IgD-negative memory B cell (primary cell): Measurements from ENCODE around the gene TRIM72. TPM values are rescaled to one million over a fixed set of nuclear protein-coding genes. Genes with fewer than 3 reads are reported as not detected.
"Not testable (repeated sequence)": the region's sequence is repeated elsewhere in the genome, so short reads cannot be mapped to it uniquely, and the experiment has no call there.

Experiments used
- H3K27ac Mint-ChIP-seq, 3 donors: one replicate each; pipeline ENCODE4 v1.8.0; 2020 to 2022; ENCODE audit warnings: mild to moderate bottlenecking in 3 of 3, mixed read lengths in 3 of 3, moderate library complexity in 1 of 3
- H3K27me3 Mint-ChIP-seq: one replicate; pipeline ENCODE4 v1.8.0; 2021; ENCODE audit warnings: mixed read lengths
- H3K36me3 Mint-ChIP-seq: one replicate; pipeline ENCODE4 v1.8.0; 2020; ENCODE audit warnings: mild to moderate bottlenecking, mixed read lengths
- H3K4me1 Mint-ChIP-seq, 3 donors: one replicate each; pipeline ENCODE4 v1.8.0; 2020 to 2022; ENCODE audit warnings: mixed read lengths in 3 of 3, mild to moderate bottlenecking in 1 of 3
- H3K4me3 Mint-ChIP-seq, 4 donors: one replicate each; pipeline ENCODE4 v1.8.0; 2020 to 2022; ENCODE audit warnings: mild to moderate bottlenecking in 4 of 4, mixed read lengths in 4 of 4, moderate library complexity in 3 of 4
- H3K9me3 Mint-ChIP-seq, 3 donors: one replicate each; pipeline ENCODE4 v1.8.0; 2020 to 2021; ENCODE audit warnings: mixed read lengths in 3 of 3, mild to moderate bottlenecking in 1 of 3
- polyA plus RNA-seq: library from polyadenylated mRNA; unstranded; fragments of 300-500 nt; fragmentation: Illumina TruSeq; gene quantifications from one replicate; pipeline ENCODE4 v1.2.3, GENCODE V29; 2021

TRIM72 gene
- polyA plus RNA-seq, 1 donor from 2014 or later: not detected

DNA sequence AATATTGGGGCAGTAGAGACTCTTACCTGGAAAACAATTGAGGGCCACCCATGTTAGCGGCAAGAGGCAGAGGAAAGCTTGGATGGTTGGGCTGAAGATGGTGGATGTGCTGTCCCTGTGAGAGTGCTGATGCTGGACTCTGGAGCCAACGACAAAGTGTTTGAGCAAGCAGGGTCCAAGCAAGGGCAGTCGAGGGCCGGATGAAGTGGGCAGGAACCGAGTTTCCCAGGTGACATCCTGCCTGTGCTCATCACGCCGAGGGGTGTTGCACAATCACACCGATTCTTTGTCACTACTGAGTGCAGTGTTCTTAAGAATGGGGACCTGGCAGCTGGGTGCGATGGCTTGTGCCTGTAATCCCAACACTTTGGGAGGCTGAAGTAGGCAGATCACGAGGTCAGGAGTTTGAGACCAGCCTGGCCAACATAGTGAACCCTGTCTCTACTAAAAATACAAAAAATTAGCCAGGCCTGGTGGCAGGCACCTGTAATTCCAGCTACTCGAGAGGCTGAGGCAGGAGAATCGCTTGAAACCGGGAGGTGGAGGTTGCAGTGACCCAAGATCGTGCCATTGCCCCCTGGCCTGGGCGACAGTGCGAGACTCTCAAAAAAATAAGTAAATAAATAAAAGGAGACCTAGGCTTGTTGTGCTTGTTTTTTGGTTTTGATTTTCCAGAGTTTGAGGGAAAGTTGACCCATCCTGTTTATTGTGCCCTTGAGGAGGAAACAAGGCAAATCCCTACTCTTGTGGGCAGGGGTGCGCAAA lies 17.4 kb upstream of the TRIM72 start:
- Mint-ChIP-seq H3K36me3 (peaks cover 1% of the 10 kb centered on the region), H3K27me3 (no peaks in the 10 kb centered on the region), H3K9me3 (no peaks in the 10 kb centered on the region), H3K27ac (peak overlapping the region in 2 of 3 donors; percentile 46 to 86), H3K4me1 (peaks cover 30 to 43% (median 38%) of the 10 kb centered on the region in 3 donors), H3K4me3 (peak overlapping the region in 1 of 4 donors; percentile 14)

DNA sequence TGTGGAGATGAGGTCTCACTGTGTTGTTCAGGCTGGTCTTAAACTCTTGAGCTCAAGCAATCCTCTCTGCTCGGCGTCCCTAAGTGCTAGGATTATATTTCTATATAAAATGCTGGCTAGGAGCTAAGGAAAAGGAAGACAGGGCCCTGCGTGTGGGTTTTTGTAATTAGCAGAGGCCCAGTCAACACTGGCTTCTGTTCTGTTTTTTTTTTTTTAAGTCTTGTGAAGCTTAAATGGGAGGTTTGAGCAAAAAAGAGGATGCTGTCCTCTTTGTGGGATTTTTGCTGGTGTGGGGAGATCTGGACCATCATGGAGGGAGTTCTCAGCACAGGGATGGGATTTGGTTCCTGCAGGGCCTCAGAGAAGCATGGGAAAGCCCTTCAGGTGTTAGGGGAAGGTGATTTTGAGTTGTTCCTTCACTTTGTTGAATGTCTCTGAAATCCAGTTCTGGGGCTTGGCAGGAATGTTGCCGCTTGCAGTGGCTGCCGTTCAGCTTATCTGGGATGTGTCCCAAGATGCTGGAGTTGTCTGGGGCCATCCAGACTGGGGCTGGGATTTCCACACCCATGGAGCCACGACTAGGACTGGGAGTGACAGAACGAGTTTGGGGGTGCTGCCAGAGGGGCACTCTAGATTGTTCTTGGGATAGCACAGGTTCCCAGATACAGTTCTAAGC lies 15.6 kb upstream of the TRIM72 start:
- no peaks in the 10 kb centered on the region for H3K9me3 Mint-ChIP-seq
- H3K36me3 Mint-ChIP-seq: peaks cover 1% of the 10 kb centered on the region
- H3K27ac Mint-ChIP-seq: peak overlapping the region; percentile 51 to 89 (median 69)
- no peaks in the 10 kb centered on the region for H3K27me3 Mint-ChIP-seq
- H3K4me3 Mint-ChIP-seq: peak overlapping the region in 2 of 4 donors; percentile 12 to 97
- peaks cover 29 to 41% (median 33%) of the 10 kb centered on the region in 3 donors for H3K4me1 Mint-ChIP-seq

DNA sequence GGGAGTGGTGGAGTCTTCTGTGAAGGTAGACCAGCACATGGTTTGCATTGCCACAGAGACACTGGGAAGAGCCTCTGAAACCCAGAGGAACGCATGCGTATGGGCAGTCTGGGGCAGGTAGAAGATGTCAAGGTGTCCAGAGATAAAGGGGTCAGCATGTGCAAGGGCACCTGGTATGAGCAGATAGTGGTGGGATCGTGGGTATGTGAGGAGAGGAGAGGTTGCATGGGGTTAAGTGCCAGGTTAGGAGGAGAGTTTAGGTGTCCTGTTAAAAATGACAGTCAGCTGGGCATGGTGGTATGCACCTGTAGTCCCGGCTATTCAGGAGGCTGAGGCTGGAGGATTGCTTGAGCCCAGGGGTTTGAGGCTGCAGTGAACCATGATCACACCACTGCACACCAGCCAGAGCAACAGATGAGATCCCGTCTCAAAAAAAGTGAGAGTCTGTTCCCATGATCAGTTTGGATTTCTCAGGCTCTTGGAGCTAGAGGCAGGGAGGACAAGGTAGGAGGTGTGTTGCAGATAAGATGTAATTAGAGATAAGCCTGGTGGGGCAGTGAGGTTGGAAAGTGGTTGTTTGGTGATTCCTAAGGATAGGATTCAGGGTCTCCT lies 14.4 kb upstream of the TRIM72 start:
- peaks cover 35 to 46% (median 39%) of the 10 kb centered on the region in 3 donors for H3K4me1 Mint-ChIP-seq
- no peaks in the 10 kb centered on the region for H3K27me3 Mint-ChIP-seq
- H3K4me3 Mint-ChIP-seq: peak overlapping the region; percentile 3 to 97 (median 74)
- H3K36me3 Mint-ChIP-seq: no peaks in the 10 kb centered on the region
- H3K27ac Mint-ChIP-seq: peak overlapping the region in 2 of 3 donors; percentile 88 to 89
- H3K9me3 Mint-ChIP-seq: no peaks in the 10 kb centered on the region

DNA sequence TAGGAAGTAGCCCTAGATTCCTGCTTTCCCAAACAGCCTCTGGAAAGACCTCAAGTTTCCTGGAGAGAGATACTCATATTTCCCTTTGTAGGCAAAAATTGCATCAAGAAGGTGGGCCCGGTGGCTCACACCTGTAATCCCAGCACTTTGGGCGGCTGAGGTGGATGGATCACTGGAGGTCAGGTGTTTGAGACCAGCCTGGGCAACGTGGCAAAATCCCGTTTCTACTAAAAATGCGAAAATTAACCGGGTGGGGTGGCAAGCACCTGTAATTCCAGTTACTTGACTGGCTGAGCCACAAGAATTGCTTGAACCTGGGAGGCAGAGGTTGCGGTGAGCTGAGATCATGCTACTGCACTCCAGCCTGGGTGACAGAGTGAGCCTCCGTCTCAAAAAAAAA lies 13.8 kb upstream of the TRIM72 start:
- peak overlapping the region in 2 of 3 donors; percentile 88 to 89 for H3K27ac Mint-ChIP-seq
- not testable (repeated sequence) for H3K9me3 Mint-ChIP-seq, H3K27me3 Mint-ChIP-seq, H3K36me3 Mint-ChIP-seq
- peak overlapping the region in 3 of 4 donors; percentile 52 to 97 (median 97) for H3K4me3 Mint-ChIP-seq
- peaks cover 41 to 44% (median 41%) of the 10 kb centered on the region in 3 donors for H3K4me1 Mint-ChIP-seq

DNA sequence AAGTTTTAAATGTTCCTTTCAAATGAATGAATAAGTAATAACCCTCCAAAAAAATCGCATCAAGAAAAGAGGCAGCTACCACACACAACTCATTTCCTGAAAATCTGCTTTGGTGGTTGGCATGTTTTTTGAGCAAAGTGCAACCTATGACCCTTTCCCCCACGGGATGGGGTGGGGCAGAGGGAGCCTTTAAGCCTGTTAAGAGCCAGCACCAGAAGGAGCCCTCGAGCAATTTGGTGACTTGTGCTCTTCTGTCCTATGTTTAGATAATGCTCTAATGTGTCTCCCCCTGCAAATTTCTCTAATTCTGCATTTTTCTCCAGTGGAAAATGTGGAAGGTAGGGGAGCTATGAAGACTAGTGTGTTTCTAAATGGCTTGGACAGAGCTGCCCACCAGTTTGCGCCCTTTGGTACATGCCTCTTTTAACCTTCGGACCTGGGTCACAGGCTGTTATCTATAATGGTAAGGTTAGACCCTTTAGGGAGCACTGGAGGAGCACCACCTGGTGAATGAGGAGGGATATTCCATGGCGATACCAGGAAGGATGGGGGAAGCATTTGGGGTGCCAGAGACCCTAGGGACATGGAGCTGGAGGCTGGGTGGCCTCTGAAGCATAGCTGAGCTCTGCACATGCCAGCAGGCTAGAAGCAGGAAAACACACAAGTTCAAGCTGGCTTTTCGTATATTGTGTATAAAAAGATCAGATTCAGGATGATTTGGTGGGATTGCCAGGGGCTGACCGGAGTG lies 12.9 kb upstream of the TRIM72 start:
- peaks cover 39 to 43% (median 43%) of the 10 kb centered on the region in 3 donors for H3K4me1 Mint-ChIP-seq

DNA sequence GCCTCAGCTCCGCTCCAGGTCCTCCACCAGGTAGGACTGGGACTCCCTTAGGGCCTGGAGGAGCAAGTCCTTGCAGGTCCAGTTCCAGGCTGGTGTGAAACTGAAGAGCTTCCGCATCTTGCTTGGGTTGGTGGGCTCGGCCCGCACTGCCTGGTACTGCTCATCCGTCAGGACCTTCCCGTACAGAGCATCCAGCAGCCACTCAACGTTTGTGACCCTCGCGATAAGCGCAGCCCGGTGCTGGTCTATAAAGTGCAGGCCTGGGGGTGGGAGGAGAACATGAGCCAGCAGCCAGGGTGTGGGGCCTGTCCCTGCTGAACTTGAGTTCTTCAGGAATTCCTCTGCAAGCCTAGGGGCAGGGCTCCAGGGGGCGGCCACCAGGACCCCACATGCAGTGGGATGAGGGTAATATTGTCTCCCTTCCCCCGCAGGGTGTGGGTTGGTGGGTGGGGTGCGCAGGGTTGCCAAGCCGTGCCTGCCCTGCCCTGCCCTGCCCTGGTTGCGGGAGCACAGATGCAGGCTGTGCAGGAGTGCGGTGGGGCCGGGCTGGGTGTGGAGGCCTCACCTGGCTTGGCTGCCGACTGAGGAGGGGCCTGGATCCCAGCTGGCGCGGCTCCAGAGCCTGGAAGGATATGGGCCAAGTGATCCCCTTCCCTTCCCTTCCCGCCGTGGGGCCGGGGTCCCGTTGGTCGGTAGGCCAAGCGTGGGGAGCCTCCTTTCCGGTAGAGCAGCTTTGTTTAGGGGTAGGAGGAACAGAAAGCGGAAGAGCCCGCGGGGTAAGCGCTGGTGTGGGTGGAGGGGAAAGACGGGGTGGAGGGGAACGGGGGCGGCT lies 12.1 kb upstream of the TRIM72 start:
- H3K4me1 Mint-ChIP-seq: peaks cover 39 to 44% (median 40%) of the 10 kb centered on the region in 3 donors
- H3K27me3 Mint-ChIP-seq: no peaks in the 10 kb centered on the region
- no peaks in the 10 kb centered on the region for H3K9me3 Mint-ChIP-seq
- H3K4me3 Mint-ChIP-seq: peak overlapping the region; percentile 92 to 97 (median 97)
- peaks cover 3% of the 10 kb centered on the region for H3K36me3 Mint-ChIP-seq
- peak overlapping the region; percentile 89 to 95 (median 92) for H3K27ac Mint-ChIP-seq

More for the DNA sequence above, 12.9 kb upstream of the TRIM72 start:
- peaks cover 3% of the 10 kb centered on the region for H3K36me3 Mint-ChIP-seq
- H3K9me3 Mint-ChIP-seq: no peaks in the 10 kb centered on the region
- H3K27me3 Mint-ChIP-seq: no peaks in the 10 kb centered on the region
- peak overlapping the region; percentile 92 to 97 (median 97) for H3K4me3 Mint-ChIP-seq
- peak overlapping the region; percentile 89 to 95 (median 92) for H3K27ac Mint-ChIP-seq

DNA sequence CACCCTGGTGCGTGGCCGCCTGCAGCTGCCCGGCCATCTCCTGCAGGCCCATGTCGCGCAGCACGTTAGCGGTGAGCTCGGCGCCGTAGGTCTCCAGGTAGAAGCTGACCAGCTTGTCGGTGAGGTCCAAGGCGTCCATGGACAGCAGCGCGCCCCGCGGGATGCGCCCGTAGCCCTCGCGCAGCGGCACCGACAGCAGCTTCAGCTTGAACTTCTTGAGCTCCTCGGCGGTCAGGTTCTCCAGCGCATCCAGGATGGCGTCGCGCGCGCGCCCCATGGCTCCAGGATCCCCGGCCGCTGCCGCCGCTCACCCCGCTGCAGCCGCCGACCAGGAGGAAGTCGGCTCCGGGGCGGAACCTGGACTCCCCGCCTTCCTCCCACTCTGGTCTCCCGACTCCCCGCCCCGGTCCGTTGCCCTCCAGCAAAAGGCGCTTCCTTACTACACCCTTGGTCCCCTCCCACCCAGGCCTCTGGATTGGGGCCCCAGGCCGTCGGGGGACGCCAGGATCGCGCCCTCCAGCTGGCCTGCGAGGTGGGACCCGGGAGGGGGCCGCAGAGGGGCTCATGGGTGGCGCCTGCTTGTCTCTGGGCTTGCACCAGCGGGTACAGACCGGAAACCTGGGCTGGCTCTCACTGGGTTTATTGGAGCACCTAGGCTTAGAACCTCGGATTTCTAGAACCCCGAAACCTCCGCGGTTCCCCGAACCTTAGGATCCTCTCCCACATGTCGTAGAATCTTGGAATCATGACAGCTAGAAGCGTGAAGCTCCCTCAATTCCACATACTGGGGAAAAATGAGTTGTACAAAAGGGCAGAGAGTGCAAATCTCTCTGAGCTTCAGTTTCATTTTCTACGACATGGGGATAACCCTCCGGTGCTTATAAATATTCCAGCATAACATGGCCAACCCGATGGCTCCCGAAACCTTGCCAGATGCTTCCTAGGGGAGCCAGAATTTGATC lies 11.2 kb upstream of the TRIM72 start, which contains the start of gene PYCARD:
Gene PYCARD (minus strand): TSS at position 347 of the 962 bp plus-strand sequence. CDS start 70 bp downstream, at position 277.
- Mint-ChIP-seq H3K27me3 (no peaks in the 10 kb centered on the region), H3K4me1 (peaks cover 40 to 53% (median 43%) of the 10 kb centered on the region in 3 donors), H3K4me3 (peak within 1 kb of the TSS; percentile 92 to 97 (median 97)), H3K9me3 (no peaks in the 10 kb centered on the region), H3K36me3 (peaks cover 3% of the 10 kb centered on the region), H3K27ac (peak within 1 kb of the TSS; percentile 89 to 95 (median 92))

DNA sequence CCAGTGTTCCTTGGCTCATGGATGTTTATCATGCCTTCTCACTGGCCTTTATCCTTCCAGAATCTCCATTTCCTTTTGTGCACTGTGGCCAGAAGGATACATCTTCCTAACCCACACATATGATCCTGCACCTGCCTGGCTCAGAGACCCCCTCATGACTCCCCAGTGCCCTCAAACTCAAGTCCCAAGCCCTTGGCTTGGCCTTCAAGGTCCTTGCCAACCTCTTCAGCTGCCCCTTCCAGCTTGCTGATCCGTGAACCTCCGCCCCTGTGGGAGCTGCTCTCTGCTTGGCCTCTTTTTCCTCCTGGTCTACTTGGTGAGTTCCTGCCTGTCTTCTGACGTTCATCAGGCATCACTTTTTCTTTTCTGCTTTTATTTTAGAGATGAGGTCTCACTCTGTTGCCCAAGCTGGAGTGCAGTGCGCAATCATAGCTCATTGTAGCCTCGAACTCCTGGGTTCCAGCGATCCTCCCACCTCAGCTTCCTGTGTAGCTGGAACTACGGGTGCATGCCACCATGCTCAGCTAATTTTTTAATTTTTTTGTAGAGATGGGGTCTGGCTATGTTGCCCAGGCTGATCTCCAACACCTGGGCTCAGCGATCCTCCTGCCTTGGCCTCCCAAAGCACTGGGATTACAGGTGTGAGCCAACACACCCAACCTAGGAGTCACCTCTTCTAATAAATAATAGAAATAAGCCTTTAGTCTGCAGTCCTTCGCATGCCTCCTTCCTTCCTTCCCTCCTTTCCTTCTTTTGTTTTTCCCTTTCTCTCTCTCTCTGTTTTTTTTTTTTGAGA lies 8.8 kb upstream of the TRIM72 start:
- Mint-ChIP-seq H3K4me1 (peaks cover 29 to 44% (median 31%) of the 10 kb centered on the region in 3 donors), H3K27me3 (no peaks in the 10 kb centered on the region), H3K9me3 (no peaks in the 10 kb centered on the region), H3K27ac (peak overlapping the region; percentile 63 to 89 (median 81)), H3K36me3 (peaks cover 3% of the 10 kb centered on the region), H3K4me3 (peak overlapping the region; percentile 51 to 97 (median 82))

DNA sequence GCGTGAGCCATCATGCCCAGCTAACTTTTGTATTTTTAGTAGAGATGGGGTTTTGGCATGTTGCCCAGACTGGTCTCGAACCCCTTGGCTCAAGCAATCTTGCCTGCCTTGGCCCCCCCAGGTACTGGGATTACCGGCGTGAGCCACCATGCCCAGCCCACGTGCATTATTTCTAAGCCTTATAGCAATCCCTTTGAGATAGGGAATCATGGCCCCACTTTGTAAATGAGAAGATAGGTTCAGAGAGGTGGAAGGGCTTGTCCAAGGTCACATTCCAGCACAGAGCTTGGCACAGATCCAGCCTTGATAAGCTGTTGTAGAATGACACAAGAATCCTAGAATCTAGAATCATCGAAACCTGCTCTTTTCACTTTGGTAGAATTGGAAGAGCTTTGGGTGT lies 7.1 kb upstream of the TRIM72 start:
- no peaks in the 10 kb centered on the region for H3K9me3 Mint-ChIP-seq
- H3K27me3 Mint-ChIP-seq: no peaks in the 10 kb centered on the region
- H3K4me1 Mint-ChIP-seq: peaks cover 22 to 34% (median 23%) of the 10 kb centered on the region in 3 donors
- peak overlapping the region in 1 of 4 donors; percentile 30 for H3K4me3 Mint-ChIP-seq
- no peak overlapping the region for H3K27ac Mint-ChIP-seq
- H3K36me3 Mint-ChIP-seq: peaks cover 3% of the 10 kb centered on the region

DNA sequence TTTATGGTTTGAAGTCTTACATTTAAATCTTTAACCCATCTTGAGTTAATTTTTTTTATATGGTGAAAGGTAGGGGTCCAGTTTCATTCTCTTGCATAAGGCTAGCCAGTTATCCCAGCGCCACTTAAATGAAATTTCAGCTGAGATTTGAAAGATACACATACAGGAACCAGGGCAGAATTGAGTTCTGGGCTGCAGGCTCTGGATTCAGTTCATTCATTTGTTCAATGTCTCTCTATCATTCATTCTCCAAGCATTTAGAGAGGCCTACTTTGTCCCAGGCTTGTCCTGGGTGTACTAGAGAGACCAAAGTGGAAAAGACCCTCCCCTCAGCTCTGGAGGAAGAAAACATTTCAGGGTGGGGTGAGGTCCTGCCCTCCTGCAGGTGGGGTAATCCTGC lies 577 bp upstream of the TRIM72 start:
- H3K27ac Mint-ChIP-seq: no peak overlapping the region
- H3K9me3 Mint-ChIP-seq: no peaks in the 10 kb centered on the region
- peak overlapping the region in 3 of 4 donors; percentile 37 to 66 (median 60) for H3K4me3 Mint-ChIP-seq
- H3K36me3 Mint-ChIP-seq: no peaks in the 10 kb centered on the region
- H3K4me1 Mint-ChIP-seq: peaks cover 9 to 23% (median 20%) of the 10 kb centered on the region in 3 donors
- H3K27me3 Mint-ChIP-seq: peaks cover 25% of the 10 kb centered on the region

DNA sequence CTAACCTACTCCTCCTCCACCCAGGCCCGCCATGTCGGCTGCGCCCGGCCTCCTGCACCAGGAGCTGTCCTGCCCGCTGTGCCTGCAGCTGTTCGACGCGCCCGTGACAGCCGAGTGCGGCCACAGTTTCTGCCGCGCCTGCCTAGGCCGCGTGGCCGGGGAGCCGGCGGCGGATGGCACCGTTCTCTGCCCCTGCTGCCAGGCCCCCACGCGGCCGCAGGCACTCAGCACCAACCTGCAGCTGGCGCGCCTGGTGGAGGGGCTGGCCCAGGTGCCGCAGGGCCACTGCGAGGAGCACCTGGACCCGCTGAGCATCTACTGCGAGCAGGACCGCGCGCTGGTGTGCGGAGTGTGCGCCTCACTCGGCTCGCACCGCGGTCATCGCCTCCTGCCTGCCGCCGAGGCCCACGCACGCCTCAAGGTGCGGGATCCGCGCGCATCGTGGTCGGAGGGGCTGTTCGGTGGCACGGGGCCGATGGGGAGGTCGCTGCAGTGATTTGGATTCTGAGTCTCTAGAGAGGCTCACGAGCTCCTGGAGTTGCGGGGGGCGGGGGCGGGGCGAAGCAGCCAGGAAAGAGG lies 878 bp downstream of the TRIM72 start:
- peak overlapping the region; percentile 70 to 92 (median 76) for H3K4me3 Mint-ChIP-seq
- peaks cover 32% of the 10 kb centered on the region for H3K27me3 Mint-ChIP-seq
- H3K27ac Mint-ChIP-seq: no peak overlapping the region
- H3K9me3 Mint-ChIP-seq: no peaks in the 10 kb centered on the region
- H3K4me1 Mint-ChIP-seq: peaks cover 9 to 23% (median 20%) of the 10 kb centered on the region in 3 donors
- H3K36me3 Mint-ChIP-seq: no peaks in the 10 kb centered on the region
